CD4-positive, alpha-beta T cell (primary cell): Measurements from ENCODE around the gene OPRL1. TPM values are rescaled to one million over a fixed set of nuclear protein-coding genes. Genes with fewer than 3 reads are reported as not detected.
A peak's percentile ranks its signal among the peaks of the same experiment; 100 is the strongest.

Experiments
- ATAC-seq: fragments of 200-7000 bp; cut with Tn5 transposase; one replicate; pipeline ENCODE4 v1.10.0; 2022; ENCODE audit warnings: mild to moderate bottlenecking; ENCODE audit not compliant: poor library complexity
- CTCF ChIA-PET: fragments of 350-600 bp; sonication (Branson Sonifier 250); formaldehyde crosslinking; loops from one replicate; lab custom pipeline; 2021; ENCODE audit warnings: antibody characterized with exemption, inconsistent platforms; lab: Charles Lee
- POLR2A ChIA-PET: fragments of 350-600 bp; sonication (Branson Sonifier 250); formaldehyde crosslinking; loops from one replicate; lab custom pipeline; 2021; ENCODE audit warnings: antibody characterized with exemption, inconsistent platforms; lab: Charles Lee
- DNase-seq, 14 experiments: peaks; one replicate each; pipeline ENCODE4 v3.0.0-alpha.2; 2013 to 2020; ENCODE audit warnings: mixed read lengths in 2 of 14
- H3K27ac ChIP-seq, 2 donors: one replicate each; pipeline versions ENCODE4 v1.5.1 to v1.7.0; 2013; ENCODE audit warnings: low read length in 2 of 2, low read depth in 1 of 2, mild to moderate bottlenecking in 1 of 2
- H3K27me3 ChIP-seq, 2 experiments: 1 replicate in 1 of 2; 2 replicates in 1 of 2; pipeline versions ENCODE4 v1.6.1 to v1.7.0; 2013; ENCODE audit warnings: low read length in 2 of 2, control low read depth in 1 of 2, mild to moderate bottlenecking in 1 of 2, moderate library complexity in 1 of 2; ENCODE audit not compliant: insufficient read depth in 2 of 2, control insufficient read depth in 1 of 2
- H3K36me3 ChIP-seq: one replicate; pipeline ENCODE4 v1.6.1; 2013; ENCODE audit warnings: low read length, control low read depth; ENCODE audit not compliant: insufficient read depth
- H3K4me1 ChIP-seq: one replicate; pipeline ENCODE4 v1.6.1; 2013; ENCODE audit warnings: low read length, control low read depth; ENCODE audit not compliant: insufficient read depth
- H3K4me3 ChIP-seq: one replicate; pipeline ENCODE4 v1.5.1; 2013; ENCODE audit warnings: mild to moderate bottlenecking, low read length, moderate library complexity
- H3K9me3 ChIP-seq, 2 experiments: 1 replicate in 1 of 2; 2 replicates in 1 of 2; pipeline versions ENCODE4 v1.6.1 to v1.7.0; 2013; ENCODE audit warnings: low read length in 2 of 2, mild to moderate bottlenecking in 2 of 2, control low read depth in 1 of 2, moderate library complexity in 1 of 2; ENCODE audit not compliant: control insufficient read depth in 1 of 2, insufficient read depth in 1 of 2
- H3K27ac Mint-ChIP-seq: one replicate; pipeline ENCODE4 v1.8.0; 2020; ENCODE audit warnings: mixed read lengths
- H3K27me3 Mint-ChIP-seq: one replicate; pipeline ENCODE4 v1.8.0; 2021; ENCODE audit warnings: mixed read lengths
- H3K36me3 Mint-ChIP-seq: one replicate; pipeline ENCODE4 v1.8.0; 2021; ENCODE audit warnings: low read depth, mixed read lengths
- H3K4me1 Mint-ChIP-seq: one replicate; pipeline ENCODE4 v1.8.0; 2021; ENCODE audit warnings: low read depth, mixed read lengths
- H3K4me3 Mint-ChIP-seq: one replicate; pipeline ENCODE4 v1.8.0; 2020; ENCODE audit warnings: mild to moderate bottlenecking, mixed read lengths
- H3K9me3 Mint-ChIP-seq: one replicate; pipeline ENCODE4 v1.8.0; 2020; ENCODE audit warnings: mixed read lengths
- intact Hi-C, 2 experiments: fragments of 100-400 bp; cut with DNase I in 1 of 2; cut with micrococcal nuclease in 1 of 2; formaldehyde crosslinking; loops; one replicate each; pipeline versions ENCODE4 v1.15.1 to v1.9.0; 2023 to 2025; cut with DNase I, micrococcal nuclease
- polyA plus RNA-seq, 2 donors: library from polyadenylated mRNA; unstranded; fragments of 120-200 nt; gene quantifications; one replicate each; pipeline ENCODE4 v1.2.1, GENCODE V29; 2013
- total RNA-seq, 174 experiments: library from RNA in 2 of 174; stranded (reverse) in 2 of 174; gene quantifications; one replicate each; pipeline ENCODE4 v1.2.3 and lab custom pipeline; 2021 to 2026
- TF ChIP-seq, protein P1 (sequence below): fragments of 200-600 bp; IDR thresholded peaks from one replicate; pipeline ENCODE4 v1.8.0; 2022; ENCODE audit warnings: antibody characterized with exemption, mild to moderate bottlenecking

OPRL1 gene
- total RNA-seq, result 1 to 10 TPM; 1.0 to 1.2 TPM
- polyA plus RNA-seq (2013, experiment 1 of 2), result 1.7 TPM
- 1.7 TPM for polyA plus RNA-seq (2013, experiment 2 of 2)
- 0 to 4.7 (median 1.6) reads per million in 172 experiments for total RNA-seq (lab: John Stamatoyannopoulos, UW)

GRCh38 chr20:64080013-64080812 lies at the start of gene OPRL1:
OPRL1 (plus strand) TSS chr20:64080082; CDS start chr20:64092721, 12,639 bp downstream.
- DNase-seq (peak in 6 of 14 experiments; percentile 35 to 87 (median 44)), ATAC-seq (peak; percentile 23)
- peak within 1 kb of the TSS; percentile 91 for H3K4me3 Mint-ChIP-seq
- H3K36me3 Mint-ChIP-seq, result peaks cover 14% of the 10 kb centered on the region
- CTCF ChIA-PET, result interaction anchor here (1.0 to 1.2 kb wide), 3 partner anchors 22 to 106 kb away, joined by 3 read pairs; no protein-coding TSS in a partner anchor
- POLR2A ChIA-PET, result interaction anchor here (0.7 to 3.7 kb wide), 11 partner anchors 10 to 185 kb away, joined by 3 to 30 read pairs (median 6); partner anchors contain the start of genes DNAJC5, PCMTD2, PRPF6 and TCEA2
- H3K27me3 Mint-ChIP-seq, result no peaks in the 10 kb centered on the region
- TF ChIP-seq, protein P1, sequence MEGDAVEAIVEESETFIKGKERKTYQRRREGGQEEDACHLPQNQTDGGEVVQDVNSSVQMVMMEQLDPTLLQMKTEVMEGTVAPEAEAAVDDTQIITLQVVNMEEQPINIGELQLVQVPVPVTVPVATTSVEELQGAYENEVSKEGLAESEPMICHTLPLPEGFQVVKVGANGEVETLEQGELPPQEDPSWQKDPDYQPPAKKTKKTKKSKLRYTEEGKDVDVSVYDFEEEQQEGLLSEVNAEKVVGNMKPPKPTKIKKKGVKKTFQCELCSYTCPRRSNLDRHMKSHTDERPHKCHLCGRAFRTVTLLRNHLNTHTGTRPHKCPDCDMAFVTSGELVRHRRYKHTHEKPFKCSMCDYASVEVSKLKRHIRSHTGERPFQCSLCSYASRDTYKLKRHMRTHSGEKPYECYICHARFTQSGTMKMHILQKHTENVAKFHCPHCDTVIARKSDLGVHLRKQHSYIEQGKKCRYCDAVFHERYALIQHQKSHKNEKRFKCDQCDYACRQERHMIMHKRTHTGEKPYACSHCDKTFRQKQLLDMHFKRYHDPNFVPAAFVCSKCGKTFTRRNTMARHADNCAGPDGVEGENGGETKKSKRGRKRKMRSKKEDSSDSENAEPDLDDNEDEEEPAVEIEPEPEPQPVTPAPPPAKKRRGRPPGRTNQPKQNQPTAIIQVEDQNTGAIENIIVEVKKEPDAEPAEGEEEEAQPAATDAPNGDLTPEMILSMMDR, result no peak
- H3K9me3 Mint-ChIP-seq, result no peaks in the 10 kb centered on the region
- peak within 1 kb of the TSS; percentile 86 for H3K27ac Mint-ChIP-seq
- H3K4me1 Mint-ChIP-seq, result peaks cover 47% of the 10 kb centered on the region
- H3K36me3 ChIP-seq, result peaks cover 14% of the 10 kb centered on the region
- H3K27ac ChIP-seq, result peak within 1 kb of the TSS; percentile 61 to 80
- no peaks in the 10 kb centered on the region for H3K9me3 ChIP-seq
- H3K27me3 ChIP-seq, result peaks cover 0 to 5% of the 10 kb centered on the region in 2 experiments
- intact Hi-C loops, result loop anchor here in 1 of 2 experiments (2.0 to 5.0 kb wide), 2 partner anchors 41 to 172 kb away; no protein-coding TSS in a partner anchor
- peaks cover 67% of the 10 kb centered on the region for H3K4me1 ChIP-seq
- peak within 1 kb of the TSS; percentile 93 for H3K4me3 ChIP-seq

DNA sequence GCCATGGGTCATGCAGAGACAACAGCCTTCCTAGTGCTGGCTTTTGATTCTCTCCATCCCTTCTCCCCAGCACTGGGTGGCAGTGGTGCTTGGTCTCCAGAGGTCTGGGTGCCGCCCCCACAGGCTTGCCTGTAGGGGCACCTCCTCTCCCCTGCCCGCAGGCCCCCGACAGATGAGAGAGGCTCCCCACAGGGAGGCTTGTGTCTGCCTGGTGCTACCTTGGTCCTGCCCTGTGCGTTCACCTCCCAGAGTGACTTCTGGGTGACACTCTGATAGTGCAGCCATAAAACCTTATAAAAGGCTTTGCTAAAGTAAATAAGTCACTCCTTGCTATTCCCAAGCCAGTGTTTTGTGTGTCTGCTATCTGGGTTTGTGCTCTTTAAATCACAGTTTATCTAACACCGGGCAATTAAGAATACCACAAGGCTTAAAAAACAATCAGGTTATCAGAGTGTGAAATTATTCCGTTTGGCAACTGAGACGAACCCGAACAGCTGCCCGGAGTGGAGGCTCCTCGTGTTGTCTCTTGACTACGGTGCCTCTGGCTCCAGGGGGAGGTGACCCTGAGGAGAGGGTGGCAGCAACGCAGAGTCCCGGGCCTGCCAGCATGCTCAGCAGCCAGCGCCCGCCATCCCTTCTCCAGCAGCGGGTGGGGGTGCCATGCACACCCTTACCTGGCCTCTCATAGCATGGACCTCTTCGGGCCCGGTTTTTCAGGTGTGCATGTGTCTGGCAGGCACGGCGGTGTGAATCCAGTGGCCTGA lies 49.3 kb upstream of the OPRL1 start:
- Histone ChIP-seq H3K4me1 (peaks cover 20% of the 10 kb centered on the region), H3K36me3 (peaks cover 77% of the 10 kb centered on the region), H3K27me3 (no peaks in the 10 kb centered on the region), H3K27ac (no peak overlapping the region), H3K4me3 (no peak overlapping the region), H3K9me3 (no peaks in the 10 kb centered on the region)
- ATAC-seq (no peak), DNase-seq (no peak)
- Mint-ChIP-seq H3K4me1 (peaks cover 6% of the 10 kb centered on the region), H3K27me3 (no peaks in the 10 kb centered on the region), H3K36me3 (peaks cover 79% of the 10 kb centered on the region), H3K9me3 (no peaks in the 10 kb centered on the region), H3K27ac (no peak overlapping the region), H3K4me3 (no peak overlapping the region)
- POLR2A ChIA-PET, result no interaction called here
- TF ChIP-seq, protein P1, result no peak
- CTCF ChIA-PET, result no interaction called here
- intact Hi-C loops, result loop anchor here in 1 of 2 experiments (10.0 kb wide), 1 partner anchor 46 kb away; the partner anchor contains the start of gene PRPF6

DNA sequence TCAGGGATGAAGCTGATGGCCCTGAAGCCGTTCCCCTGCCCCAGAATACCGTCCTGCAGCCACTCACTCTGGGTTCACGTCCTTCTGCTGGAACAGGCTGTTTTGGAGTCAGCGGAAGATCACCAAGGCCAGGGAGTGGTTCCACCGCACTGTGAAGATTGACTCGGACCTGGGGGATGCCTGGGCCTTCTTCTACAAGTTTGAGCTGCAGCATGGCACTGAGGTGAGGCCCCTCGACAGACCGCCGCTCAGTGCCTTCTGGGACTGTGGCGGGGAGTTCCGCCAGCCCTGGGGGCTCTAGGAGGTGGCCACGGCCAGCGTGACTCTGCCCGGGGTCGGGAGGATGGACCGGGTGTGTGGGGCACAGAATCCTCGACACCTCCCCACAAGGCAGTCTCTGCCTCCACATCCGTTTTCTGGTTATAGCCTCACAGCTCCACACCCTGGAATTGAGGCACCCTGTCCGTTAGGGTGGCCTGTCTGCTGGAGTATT lies 48.0 kb upstream of the OPRL1 start:
- Mint-ChIP-seq H3K36me3 (peaks cover 66% of the 10 kb centered on the region), H3K4me1 (peaks cover 6% of the 10 kb centered on the region), H3K27ac (no peak overlapping the region), H3K4me3 (no peak overlapping the region), H3K9me3 (no peaks in the 10 kb centered on the region), H3K27me3 (no peaks in the 10 kb centered on the region)
- H3K4me1 ChIP-seq, result peaks cover 33% of the 10 kb centered on the region
- intact Hi-C loops, result loop anchor here in 1 of 2 experiments (10.0 kb wide), 1 partner anchor 47 kb away; the partner anchor contains the start of gene PRPF6
- CTCF ChIA-PET, result no interaction called here
- peaks cover 64% of the 10 kb centered on the region for H3K36me3 ChIP-seq
- no peaks in the 10 kb centered on the region for H3K27me3 ChIP-seq
- TF ChIP-seq, protein P1, result no peak
- ATAC-seq (no peak), DNase-seq (no peak)
- H3K4me3 ChIP-seq, result no peak overlapping the region
- H3K9me3 ChIP-seq, result no peaks in the 10 kb centered on the region
- no peak overlapping the region for H3K27ac ChIP-seq
- POLR2A ChIA-PET, result no interaction called here
